Endothelial cell (in vitro differentiated cells): Measurements from ENCODE around the gene DSTN. TPM values are rescaled to one million over a fixed set of nuclear protein-coding genes. Genes with fewer than 3 reads are reported as not detected.

Experiments used
- DNase-seq: peaks from one replicate; pipeline ENCODE4 v3.0.0; 2021; ENCODE audit warnings: low spot score
- H3K27ac Mint-ChIP-seq: one replicate; pipeline ENCODE4 v1.8.0; 2021; ENCODE audit warnings: mixed read lengths, inconsistent platforms; ENCODE audit not compliant: unreplicated experiment
- H3K27me3 Mint-ChIP-seq: one replicate; pipeline ENCODE4 v1.8.0; 2021; ENCODE audit warnings: mild to moderate bottlenecking, moderate library complexity, mixed read lengths, inconsistent platforms; ENCODE audit not compliant: unreplicated experiment
- H3K36me3 Mint-ChIP-seq: one replicate; pipeline ENCODE4 v1.8.0; 2021; ENCODE audit warnings: mild to moderate bottlenecking, low read depth, mixed read lengths, inconsistent platforms; ENCODE audit not compliant: unreplicated experiment
- H3K4me1 Mint-ChIP-seq: one replicate; pipeline ENCODE4 v1.8.0; 2021; ENCODE audit warnings: mild to moderate bottlenecking, mixed read lengths, inconsistent platforms; ENCODE audit not compliant: unreplicated experiment
- H3K4me3 Mint-ChIP-seq: one replicate; pipeline ENCODE4 v1.8.0; 2021; ENCODE audit warnings: mild to moderate bottlenecking, mixed read lengths, inconsistent platforms; ENCODE audit not compliant: unreplicated experiment
- H3K9me3 Mint-ChIP-seq: one replicate; pipeline ENCODE4 v1.8.0; 2021; ENCODE audit warnings: mixed read lengths, inconsistent platforms; ENCODE audit not compliant: unreplicated experiment
- CTCF ChIP-seq: fragments of 200-600 bp; sonication (generic); IDR thresholded peaks from one replicate; pipeline ENCODE4 v1.5.0; 2021; ENCODE audit warnings: antibody characterized with exemption; ENCODE audit not compliant: unreplicated experiment
- total RNA-seq: library from RNA; stranded (reverse); fragmentation: NEBNext Ultra II Directional; extraction: Animal tissue kit (Norgen Biotek cat#: 25700); gene quantifications from one replicate; pipeline ENCODE4 v1.2.1, GENCODE V29; 2021; ENCODE audit not compliant: unreplicated experiment

DSTN gene
- total RNA-seq, 1 donor from 2014 or later: 142 TPM

GRCh38 chr20:17626217-17627007, 56.5 kb downstream of the DSTN start:
- no peak for TF ChIP-seq CTCF
- H3K27me3 Mint-ChIP-seq: peaks cover 6% of the 10 kb centered on the region
- DNase-seq: no peak
- peaks cover 35% of the 10 kb centered on the region for H3K36me3 Mint-ChIP-seq
- peak overlapping the region; percentile 73 for H3K4me3 Mint-ChIP-seq
- H3K9me3 Mint-ChIP-seq: no peaks in the 10 kb centered on the region
- no peaks in the 10 kb centered on the region for H3K4me1 Mint-ChIP-seq
- peak overlapping the region; percentile 28 for H3K27ac Mint-ChIP-seq

GRCh38 chr20:17627101-17627955, 57.5 kb downstream of the DSTN start:
- Mint-ChIP-seq H3K4me1 (no peaks in the 10 kb centered on the region), H3K36me3 (peaks cover 37% of the 10 kb centered on the region), H3K27ac (no peak overlapping the region), H3K9me3 (no peaks in the 10 kb centered on the region), H3K27me3 (peaks cover 6% of the 10 kb centered on the region), H3K4me3 (peak overlapping the region; percentile 39)
- no peak for TF ChIP-seq CTCF
- DNase-seq: no peak

GRCh38 chr20:17628101-17628841, 58.4 kb downstream of the DSTN start:
- Mint-ChIP-seq H3K9me3 (no peaks in the 10 kb centered on the region), H3K4me1 (no peaks in the 10 kb centered on the region), H3K36me3 (peaks cover 40% of the 10 kb centered on the region), H3K4me3 (peak overlapping the region; percentile 40), H3K27me3 (peaks cover 6% of the 10 kb centered on the region), H3K27ac (peak overlapping the region; percentile 43)
- TF ChIP-seq CTCF: no peak
- no peak for DNase-seq

- Mint-ChIP-seq H3K36me3 (peaks cover 40% of the 10 kb centered on the region), H3K4me1 (no peaks in the 10 kb centered on the region), H3K27me3 (peaks cover 6% of the 10 kb centered on the region), H3K9me3 (no peaks in the 10 kb centered on the region), H3K27ac (no peak overlapping the region), H3K4me3 (no peak overlapping the region)
- DNase-seq: no peak
- no peak for TF ChIP-seq CTCF
Observed at GRCh38 chr20:17629025-17629424, 59.1 kb downstream of the DSTN start.
